Measurements from ENCODE around the gene KANTR.
"Not testable (repeated sequence)": the region's sequence is repeated elsewhere in the genome, so short reads cannot be mapped to it uniquely, and the experiment has no call there.

KANTR gene

GRCh38 chrX:53163436-53163835 is 69.5 kb downstream of the KANTR start:
- no peaks in the 10 kb centered on the region for H3F3A ChIP-seq (ENCODE audit: insufficient read depth, low read length)
- no peaks in the 10 kb centered on the region for H3K9me2 ChIP-seq (replicated peaks; ENCODE audit: insufficient read depth, low read length)
- no peaks in the 10 kb centered on the region for H3K36me3 ChIP-seq (replicated peaks; ENCODE audit: insufficient read depth, low read length)
- H3K27me3 ChIP-seq (replicated peaks; ENCODE audit: insufficient read depth, low read length), result no peaks in the 10 kb centered on the region
- H3K9ac ChIP-seq (ENCODE audit: low read length), result no peak overlapping the region
- DNase-seq, result no peak
- no peak overlapping the region for H3K4me2 ChIP-seq (ENCODE audit: low read depth, low read length)
- H4K20me1 ChIP-seq (ENCODE audit: insufficient read depth, low read length), result no peaks in the 10 kb centered on the region
- no peaks in the 10 kb centered on the region for H3K9me3 ChIP-seq (replicated peaks; ENCODE audit: insufficient read depth, low read length)
- TF ChIP-seq EZH2 (optimal IDR thresholded peaks at IDR 0.05; ENCODE audit: low read depth, low read length) (no peak), EZH2phosphoT487 (IDR thresholded peaks at IDR 0.05; ENCODE audit: low read length) (no peak), CTCF (IDR thresholded peaks at IDR 0.05; ENCODE audit: low read length) (no peak)
- H3K27ac ChIP-seq (ENCODE audit: low read length), result no peak overlapping the region
- H3K4me3 ChIP-seq (ENCODE audit: low read length), result no peak overlapping the region
- H3K4me1 ChIP-seq (ENCODE audit: low read length), result no peaks in the 10 kb centered on the region
- no peak overlapping the region for H2AFZ ChIP-seq (ENCODE audit: low read length)
- no peaks in the 10 kb centered on the region for H3K79me2 ChIP-seq (ENCODE audit: low read length)

- H3K9ac ChIP-seq (ENCODE audit: low read length); H3K4me1 ChIP-seq (ENCODE audit: low read length); DNase-seq; H2AFZ ChIP-seq (ENCODE audit: low read length); H3K36me3 ChIP-seq (replicated peaks; ENCODE audit: insufficient read depth, low read length); H3K9me3 ChIP-seq (replicated peaks; ENCODE audit: insufficient read depth, low read length); H3K9me2 ChIP-seq (replicated peaks; ENCODE audit: insufficient read depth, low read length); H4K20me1 ChIP-seq (ENCODE audit: insufficient read depth, low read length); H3K27me3 ChIP-seq (replicated peaks; ENCODE audit: insufficient read depth, low read length); H3K27ac ChIP-seq (ENCODE audit: low read length); H3K4me3 ChIP-seq (ENCODE audit: low read length); H3F3A ChIP-seq (ENCODE audit: insufficient read depth, low read length); H3K79me2 ChIP-seq (ENCODE audit: low read length); H3K4me2 ChIP-seq (ENCODE audit: low read depth, low read length): not testable (repeated sequence)
Measured at GRCh38 chrX:53164566-53164965, 70.6 kb downstream of the KANTR start.

GRCh38 chrX:53166103-53166502 is 72.2 kb downstream of the KANTR start:
- no peaks in the 10 kb centered on the region for H4K20me1 ChIP-seq (ENCODE audit: insufficient read depth, low read length)
- H2AFZ ChIP-seq (ENCODE audit: low read length), result no peak overlapping the region
- no peaks in the 10 kb centered on the region for H3F3A ChIP-seq (ENCODE audit: insufficient read depth, low read length)
- H3K79me2 ChIP-seq (ENCODE audit: low read length), result no peaks in the 10 kb centered on the region
- no peaks in the 10 kb centered on the region for H3K36me3 ChIP-seq (replicated peaks; ENCODE audit: insufficient read depth, low read length)
- H3K27me3 ChIP-seq (replicated peaks; ENCODE audit: insufficient read depth, low read length), result no peaks in the 10 kb centered on the region
- TF ChIP-seq EZH2phosphoT487 (IDR thresholded peaks at IDR 0.05; ENCODE audit: low read length) (no peak), EZH2 (optimal IDR thresholded peaks at IDR 0.05; ENCODE audit: low read depth, low read length) (no peak), CTCF (IDR thresholded peaks at IDR 0.05; ENCODE audit: low read length) (no peak)
- DNase-seq, result no peak
- H3K27ac ChIP-seq (ENCODE audit: low read length), result no peak overlapping the region
- no peaks in the 10 kb centered on the region for H3K9me3 ChIP-seq (replicated peaks; ENCODE audit: insufficient read depth, low read length)
- H3K4me3 ChIP-seq (ENCODE audit: low read length), result no peak overlapping the region
- H3K4me2 ChIP-seq (ENCODE audit: low read depth, low read length), result no peak overlapping the region
- no peaks in the 10 kb centered on the region for H3K9me2 ChIP-seq (replicated peaks; ENCODE audit: insufficient read depth, low read length)
- H3K4me1 ChIP-seq (ENCODE audit: low read length), result no peaks in the 10 kb centered on the region
- H3K9ac ChIP-seq (ENCODE audit: low read length), result no peak overlapping the region

DNA sequence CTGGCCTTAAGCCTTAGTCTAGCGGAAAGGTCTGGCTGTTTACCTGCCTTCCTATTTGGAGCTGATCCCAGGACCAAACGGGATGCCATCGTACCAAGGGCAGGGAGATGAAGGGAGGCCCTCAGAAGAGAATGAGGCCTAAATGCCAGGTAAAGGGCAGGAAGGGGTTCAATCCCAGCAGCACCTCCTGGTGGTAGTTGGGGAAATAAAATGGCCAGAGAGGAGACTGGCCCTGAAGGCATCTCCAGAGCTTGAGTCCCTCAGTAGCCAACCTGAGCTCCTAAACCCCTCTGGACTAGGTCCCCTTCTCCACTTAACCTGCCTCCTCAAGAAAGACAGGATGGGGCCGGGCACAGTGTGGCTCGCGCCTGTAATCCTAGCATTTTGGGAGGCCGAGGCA is 77.4 kb downstream of the KANTR start:
- no peak for DNase-seq
- no peaks in the 10 kb centered on the region for H3K9me3 ChIP-seq (replicated peaks; ENCODE audit: insufficient read depth, low read length)
- TF ChIP-seq EZH2 (optimal IDR thresholded peaks at IDR 0.05; ENCODE audit: low read depth, low read length) (no peak), EZH2phosphoT487 (IDR thresholded peaks at IDR 0.05; ENCODE audit: low read length) (no peak), CTCF (IDR thresholded peaks at IDR 0.05; ENCODE audit: low read length) (no peak)
- no peaks in the 10 kb centered on the region for H3K27me3 ChIP-seq (replicated peaks; ENCODE audit: insufficient read depth, low read length)
- H3K79me2 ChIP-seq (ENCODE audit: low read length), result no peaks in the 10 kb centered on the region
- H3K4me1 ChIP-seq (ENCODE audit: low read length), result no peaks in the 10 kb centered on the region
- no peak overlapping the region for H3K9ac ChIP-seq (ENCODE audit: low read length)
- H3F3A ChIP-seq (ENCODE audit: insufficient read depth, low read length), result no peaks in the 10 kb centered on the region
- no peak overlapping the region for H3K27ac ChIP-seq (ENCODE audit: low read length)
- no peaks in the 10 kb centered on the region for H3K36me3 ChIP-seq (replicated peaks; ENCODE audit: insufficient read depth, low read length)
- no peak overlapping the region for H2AFZ ChIP-seq (ENCODE audit: low read length)
- H3K4me3 ChIP-seq (ENCODE audit: low read length), result no peak overlapping the region
- H3K4me2 ChIP-seq (ENCODE audit: low read depth, low read length), result no peak overlapping the region
- H4K20me1 ChIP-seq (ENCODE audit: insufficient read depth, low read length), result no peaks in the 10 kb centered on the region
- no peaks in the 10 kb centered on the region for H3K9me2 ChIP-seq (replicated peaks; ENCODE audit: insufficient read depth, low read length)

Measured in MM.1S (cell line).